Measurements from ENCODE around the gene PRICKLE4. TPM values are rescaled to one million over a fixed set of nuclear protein-coding genes. Genes with fewer than 3 reads are reported as not detected.

PRICKLE4 gene
- total RNA-seq, 1 experiment from 2014 or later: 0.70 TPM

DNA sequence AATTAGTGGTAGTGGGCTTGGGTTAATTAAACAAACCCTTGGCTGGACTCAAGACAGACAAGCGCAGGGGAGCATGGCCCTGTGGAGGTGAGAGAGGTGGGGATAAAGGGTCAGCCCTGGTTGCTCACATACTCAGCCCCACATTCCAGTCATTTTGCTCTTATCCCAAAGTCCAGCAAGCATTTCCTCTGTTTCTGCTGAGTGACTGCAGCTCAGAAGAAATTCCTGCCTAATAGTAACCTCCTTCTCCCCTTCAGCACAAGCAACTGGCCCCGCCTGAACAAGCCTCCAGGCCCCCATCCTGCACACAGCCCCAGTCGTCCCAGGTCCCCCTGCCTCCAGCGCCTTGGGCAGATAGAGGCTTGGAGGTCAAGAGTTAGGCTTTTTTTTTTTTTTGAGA is 41.5 kb upstream of the PRICKLE4 start:
- H4K5ac ChIP-seq (ENCODE audit: insufficient read length, low read depth, low read length): no peak overlapping the region
- no peak overlapping the region for H4K8ac ChIP-seq (replicated peaks; ENCODE audit: insufficient read length, low read depth, low read length)
- no peak overlapping the region for H2BK5ac ChIP-seq (ENCODE audit: insufficient read length, low read length)
- H3K79me1 ChIP-seq (ENCODE audit: insufficient read depth, low read depth, low read length, poor library complexity, severe bottlenecking): no peaks in the 10 kb centered on the region
- no peak overlapping the region for H2BK15ac ChIP-seq (ENCODE audit: low read depth, low read length)
- no peak overlapping the region for H2BK12ac ChIP-seq (ENCODE audit: insufficient read length, low read depth, low read length)
- no CpG with 5 or more reads among the region's 4 CpGs for WGBS (ENCODE audit: extremely low coverage, insufficient read length, low lambda C conversion rate)
- H3K56ac ChIP-seq (ENCODE audit: insufficient read length, low read depth, low read length): no peak overlapping the region
- no peak overlapping the region for H3T11ph ChIP-seq (ENCODE audit: low read length)
- Mint-ChIP-seq H3K36me3 (ENCODE audit: insufficient read depth in 1 of 3, low read depth in 3 of 3) (no peaks in the 10 kb centered on the region; a peak in 1 of 7 replicates), H3K27me3 (ENCODE audit: low read depth) (peaks cover 11% of the 10 kb centered on the region), H3K9me3 (no peaks in the 10 kb centered on the region; a peak in 1 of 5 replicates), H3K27ac (no peak overlapping the region), H3K4me1 (peaks cover 16 to 22% of the 10 kb centered on the region in 2 experiments), H3K4me3 (no peak overlapping the region)
- no peak overlapping the region for H2BK120ac ChIP-seq (ENCODE audit: low read depth, low read length, poor library complexity, severe bottlenecking)
- no peak overlapping the region for H3K4ac ChIP-seq (ENCODE audit: low read depth, low read length)
- no peak overlapping the region for H3K14ac ChIP-seq (ENCODE audit: insufficient read depth, low read length)
- TF ChIP-seq, protein P1, sequence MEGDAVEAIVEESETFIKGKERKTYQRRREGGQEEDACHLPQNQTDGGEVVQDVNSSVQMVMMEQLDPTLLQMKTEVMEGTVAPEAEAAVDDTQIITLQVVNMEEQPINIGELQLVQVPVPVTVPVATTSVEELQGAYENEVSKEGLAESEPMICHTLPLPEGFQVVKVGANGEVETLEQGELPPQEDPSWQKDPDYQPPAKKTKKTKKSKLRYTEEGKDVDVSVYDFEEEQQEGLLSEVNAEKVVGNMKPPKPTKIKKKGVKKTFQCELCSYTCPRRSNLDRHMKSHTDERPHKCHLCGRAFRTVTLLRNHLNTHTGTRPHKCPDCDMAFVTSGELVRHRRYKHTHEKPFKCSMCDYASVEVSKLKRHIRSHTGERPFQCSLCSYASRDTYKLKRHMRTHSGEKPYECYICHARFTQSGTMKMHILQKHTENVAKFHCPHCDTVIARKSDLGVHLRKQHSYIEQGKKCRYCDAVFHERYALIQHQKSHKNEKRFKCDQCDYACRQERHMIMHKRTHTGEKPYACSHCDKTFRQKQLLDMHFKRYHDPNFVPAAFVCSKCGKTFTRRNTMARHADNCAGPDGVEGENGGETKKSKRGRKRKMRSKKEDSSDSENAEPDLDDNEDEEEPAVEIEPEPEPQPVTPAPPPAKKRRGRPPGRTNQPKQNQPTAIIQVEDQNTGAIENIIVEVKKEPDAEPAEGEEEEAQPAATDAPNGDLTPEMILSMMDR (conservative IDR thresholded peaks at IDR 0.05): no peak
- H3K23ac ChIP-seq (ENCODE audit: insufficient read length, low read depth, low read length): no peak overlapping the region
- no peaks in the 10 kb centered on the region for H4K20me1 ChIP-seq (ENCODE audit: control insufficient read depth, insufficient read depth, insufficient read length)
- H3K4me2 ChIP-seq (ENCODE audit: insufficient read depth, insufficient read length, low read length): no peak overlapping the region
- no peak for DNase-seq
- H2AK5ac ChIP-seq (ENCODE audit: insufficient read length, low read length): no peak overlapping the region
- H3K18ac ChIP-seq (ENCODE audit: insufficient read length, low read depth, low read length): no peak overlapping the region
- no peak overlapping the region for H4K91ac ChIP-seq (ENCODE audit: insufficient read length, low read depth, low read length)
- peaks cover 5% of the 10 kb centered on the region for H3K23me2 ChIP-seq (ENCODE audit: insufficient read length, low read depth, low read length, poor library complexity, severe bottlenecking)
- no peaks in the 10 kb centered on the region for H3K4me1 ChIP-seq (ENCODE audit: insufficient read depth, low read length)
- no peak overlapping the region for H3K9ac ChIP-seq (ENCODE audit: extremely low read depth, insufficient read length, low read length)
- no peak overlapping the region for H2AFZ ChIP-seq (ENCODE audit: low read length)
- no peak overlapping the region for H3K27ac ChIP-seq (ENCODE audit: insufficient read length, low read depth, low read length)
- no peak overlapping the region for H2BK20ac ChIP-seq (ENCODE audit: low read depth, low read length, poor library complexity, severe bottlenecking)
- H3K79me2 ChIP-seq (ENCODE audit: insufficient read depth, low read length): no peaks in the 10 kb centered on the region
- H3K27me3 ChIP-seq (ENCODE audit: insufficient read depth, low read length): no peaks in the 10 kb centered on the region
- H3K9me3 ChIP-seq (ENCODE audit: control insufficient read depth, low read depth, low read length): no peaks in the 10 kb centered on the region
